Measurements from ENCODE around the gene ANKLE1.

ANKLE1 gene, protein sequence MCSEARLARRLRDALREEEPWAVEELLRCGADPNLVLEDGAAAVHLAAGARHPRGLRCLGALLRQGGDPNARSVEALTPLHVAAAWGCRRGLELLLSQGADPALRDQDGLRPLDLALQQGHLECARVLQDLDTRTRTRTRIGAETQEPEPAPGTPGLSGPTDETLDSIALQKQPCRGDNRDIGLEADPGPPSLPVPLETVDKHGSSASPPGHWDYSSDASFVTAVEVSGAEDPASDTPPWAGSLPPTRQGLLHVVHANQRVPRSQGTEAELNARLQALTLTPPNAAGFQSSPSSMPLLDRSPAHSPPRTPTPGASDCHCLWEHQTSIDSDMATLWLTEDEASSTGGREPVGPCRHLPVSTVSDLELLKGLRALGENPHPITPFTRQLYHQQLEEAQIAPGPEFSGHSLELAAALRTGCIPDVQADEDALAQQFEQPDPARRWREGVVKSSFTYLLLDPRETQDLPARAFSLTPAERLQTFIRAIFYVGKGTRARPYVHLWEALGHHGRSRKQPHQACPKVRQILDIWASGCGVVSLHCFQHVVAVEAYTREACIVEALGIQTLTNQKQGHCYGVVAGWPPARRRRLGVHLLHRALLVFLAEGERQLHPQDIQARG

DNA sequence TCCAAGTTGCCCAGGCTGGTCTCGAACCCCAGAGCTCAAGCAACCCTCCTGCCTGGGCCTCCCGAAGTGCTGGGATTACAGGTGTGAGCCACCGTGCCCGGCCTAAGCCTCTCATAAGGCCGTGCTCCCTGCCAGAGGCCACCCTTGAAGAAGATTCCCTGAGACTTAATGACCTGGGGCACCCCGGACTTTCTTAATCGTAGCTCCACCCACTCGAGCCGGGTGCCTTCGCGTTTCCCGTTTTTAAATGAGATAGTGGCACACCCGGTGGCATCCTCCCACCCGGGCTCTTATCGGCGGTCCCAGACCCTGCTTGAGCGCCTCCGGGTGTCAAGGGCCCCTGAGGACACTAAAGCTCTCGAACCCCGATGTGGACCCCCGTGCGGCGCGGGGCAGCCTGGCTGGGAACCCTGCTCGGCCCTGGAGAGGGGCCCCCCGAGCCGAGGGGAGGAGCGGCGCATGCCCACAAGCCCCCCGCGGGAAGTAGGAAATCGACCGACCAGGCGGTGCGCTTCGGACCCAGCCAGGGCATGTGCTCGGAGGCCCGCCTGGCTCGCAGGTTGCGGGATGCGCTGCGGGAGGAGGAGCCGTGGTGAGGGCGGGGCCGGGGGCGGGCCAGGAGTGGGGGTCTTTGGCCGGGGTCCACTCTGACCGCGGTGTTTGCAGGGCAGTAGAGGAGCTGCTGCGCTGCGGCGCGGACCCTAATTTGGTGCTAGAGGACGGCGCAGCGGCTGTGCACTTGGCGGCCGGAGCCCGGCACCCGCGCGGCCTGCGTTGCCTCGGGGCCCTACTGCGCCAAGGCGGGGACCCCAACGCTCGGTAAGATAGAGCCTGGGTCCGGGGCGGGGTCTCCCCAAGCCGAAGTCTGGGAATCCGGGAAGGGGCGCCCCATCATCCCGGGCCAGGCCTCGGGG lies at the start of gene ANKLE1:
ANKLE1 (plus strand) TSS at position 511 of the 914 bp plus-strand sequence; CDS start at position 531, 20 bp downstream.
- Mint-ChIP-seq H3K4me1 (ENCODE audit: low read depth) (peaks cover 21% of the 10 kb centered on the region), H3K9me3 (no peaks in the 10 kb centered on the region)

DNA sequence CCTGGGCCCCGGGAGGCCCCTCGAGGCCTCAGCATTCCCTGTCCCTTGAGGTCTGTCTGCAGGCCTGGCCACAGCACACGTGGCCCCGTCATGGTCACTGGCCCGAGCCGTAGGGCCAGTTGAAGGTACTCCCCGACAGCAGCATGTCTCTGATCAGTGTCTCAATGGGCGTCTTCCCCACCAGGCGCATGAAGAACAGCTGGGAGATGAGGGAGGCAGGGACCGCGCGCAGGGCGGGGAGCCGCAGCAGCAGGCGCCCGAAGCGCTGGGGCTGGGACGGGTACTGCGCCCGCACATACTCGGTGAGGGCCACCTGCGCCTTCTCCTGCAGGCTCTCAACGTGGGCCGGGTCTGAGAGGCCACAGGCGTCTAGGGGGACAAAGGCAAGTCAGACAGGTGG lies 49.4 kb upstream of the ANKLE1 start:
- Mint-ChIP-seq H3K36me3 (ENCODE audit: low read depth) (peaks cover 60% of the 10 kb centered on the region), H3K9me3 (no peaks in the 10 kb centered on the region), H3K4me1 (ENCODE audit: low read depth) (peaks cover 37% of the 10 kb centered on the region), H3K27ac (no peak overlapping the region), H3K27me3 (no peaks in the 10 kb centered on the region), H3K4me3 (no peak overlapping the region)
- intact Hi-C loops (cut with micrococcal nuclease) = no loop called here

More for the DNA sequence above, at the start of gene ANKLE1:
- Mint-ChIP-seq H3K27me3 (peaks cover 4% of the 10 kb centered on the region), H3K36me3 (ENCODE audit: low read depth) (peaks cover 38% of the 10 kb centered on the region), H3K4me3 (peak within 1 kb of the TSS; percentile 75), H3K27ac (peak within 1 kb of the TSS; percentile 68)
- intact Hi-C loops (cut with micrococcal nuclease) = loop anchor here (1.0 to 5.0 kb wide), 3 partner anchors 21 to 214 kb away; no protein-coding TSS in a partner anchor

DNA sequence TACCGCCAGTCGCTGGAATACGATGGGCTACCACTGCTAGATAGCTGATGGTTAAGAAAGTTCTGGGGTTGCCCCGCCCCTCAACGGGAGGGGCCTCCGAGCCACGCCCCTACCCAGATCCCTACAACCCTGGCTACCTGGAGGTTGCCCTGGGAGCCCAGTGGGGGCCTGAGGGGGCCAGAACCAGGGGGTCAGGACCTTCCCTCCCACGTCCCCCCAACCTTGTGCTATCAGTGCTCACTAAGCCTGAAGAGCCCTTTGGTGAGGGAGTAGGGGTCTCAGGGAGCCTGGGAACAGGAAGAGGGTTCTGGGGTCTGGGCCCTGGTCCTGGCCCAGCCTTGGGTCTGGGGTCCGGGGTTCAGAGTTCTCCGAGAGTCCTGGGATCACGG lies 46.8 kb upstream of the ANKLE1 start:
- Mint-ChIP-seq H3K4me1 (ENCODE audit: low read depth) (peaks cover 35% of the 10 kb centered on the region), H3K27ac (peak overlapping the region; percentile 30), H3K9me3 (no peaks in the 10 kb centered on the region), H3K4me3 (peak overlapping the region; percentile 78), H3K36me3 (ENCODE audit: low read depth) (peaks cover 52% of the 10 kb centered on the region), H3K27me3 (no peaks in the 10 kb centered on the region)
- intact Hi-C loops (cut with micrococcal nuclease) = no loop called here

DNA sequence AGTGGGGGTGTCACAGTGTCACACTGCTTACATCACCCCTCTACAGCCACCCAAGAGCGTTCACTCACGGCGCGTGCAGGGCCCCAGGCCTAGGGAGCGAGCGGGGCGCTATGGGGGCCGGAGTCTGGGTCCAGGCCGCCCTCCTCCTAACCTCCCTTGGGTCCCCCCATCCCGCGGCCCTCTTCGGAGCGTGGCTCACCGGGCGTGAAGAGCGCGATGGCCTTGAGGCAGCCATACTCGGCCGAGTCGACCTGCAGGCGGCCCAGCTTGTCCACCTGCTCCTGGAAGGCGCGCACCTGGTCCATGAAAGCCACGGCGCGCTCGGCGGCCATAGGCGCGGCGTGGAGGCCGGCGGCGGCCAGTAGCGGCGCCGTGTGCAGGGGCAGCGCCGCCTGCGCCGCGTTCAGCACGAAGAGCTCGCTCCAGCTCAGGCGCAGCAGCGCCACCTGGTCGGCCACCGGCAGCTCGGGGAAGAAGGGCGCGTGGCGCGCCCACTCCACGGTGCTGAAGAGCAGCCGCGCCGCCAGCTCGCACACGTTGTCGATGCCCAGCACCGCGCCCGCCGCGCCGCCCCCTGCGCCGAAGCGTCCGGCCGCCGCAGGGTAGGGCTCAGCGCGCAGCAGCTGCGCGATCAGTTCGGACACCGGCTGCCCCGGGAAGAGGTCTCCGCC lies 46.3 kb upstream of the ANKLE1 start:
- intact Hi-C loops (cut with micrococcal nuclease) = no loop called here
- Mint-ChIP-seq H3K4me3 (peak overlapping the region; percentile 78), H3K27me3 (no peaks in the 10 kb centered on the region), H3K4me1 (ENCODE audit: low read depth) (peaks cover 35% of the 10 kb centered on the region), H3K36me3 (ENCODE audit: low read depth) (peaks cover 52% of the 10 kb centered on the region), H3K9me3 (no peaks in the 10 kb centered on the region), H3K27ac (peak overlapping the region; percentile 30)

DNA sequence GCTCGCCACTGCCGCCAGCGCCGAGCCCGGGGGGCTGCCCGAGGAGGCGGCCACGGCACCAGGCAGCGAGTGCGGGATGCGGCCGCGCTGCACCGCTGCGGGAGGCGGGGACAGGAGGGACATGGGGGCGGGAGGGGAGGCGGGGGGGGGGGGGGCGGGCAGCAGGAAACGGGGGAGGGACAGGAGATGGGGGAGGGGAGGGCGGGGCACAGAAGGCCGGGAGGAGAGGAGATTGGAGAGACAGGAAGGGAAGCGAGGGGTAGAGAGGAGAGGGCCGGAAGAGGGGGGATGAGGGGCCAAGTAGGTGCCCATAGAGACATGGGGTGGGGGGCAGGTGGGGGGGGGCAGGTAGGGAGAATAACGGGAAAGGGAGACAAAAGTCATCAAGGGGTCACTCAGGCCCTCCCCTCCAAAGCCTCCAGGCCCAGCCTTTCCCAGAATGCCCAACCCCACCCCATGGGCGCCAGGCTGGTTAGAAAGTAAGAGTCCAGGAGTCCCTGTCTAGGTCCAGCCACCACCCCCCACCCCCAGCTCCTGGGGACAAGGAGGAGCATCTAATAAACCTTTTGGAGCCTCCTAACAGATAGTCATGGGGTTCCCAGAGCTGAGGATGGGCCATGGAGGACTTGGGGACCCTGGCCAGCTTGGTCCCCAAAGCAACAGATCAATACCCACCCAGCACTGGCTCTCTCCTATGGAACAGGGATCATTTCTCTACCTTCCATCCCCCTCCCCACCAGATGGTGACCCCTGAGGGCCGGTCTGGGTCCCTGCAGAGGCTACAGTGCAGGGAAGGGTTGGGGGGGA lies 45.5 kb upstream of the ANKLE1 start:
- Mint-ChIP-seq H3K9me3 (no peaks in the 10 kb centered on the region), H3K36me3 (ENCODE audit: low read depth) (peaks cover 52% of the 10 kb centered on the region), H3K4me1 (ENCODE audit: low read depth) (peaks cover 35% of the 10 kb centered on the region), H3K27ac (peak overlapping the region; percentile 30), H3K27me3 (no peaks in the 10 kb centered on the region), H3K4me3 (peak overlapping the region; percentile 78)
- intact Hi-C loops (cut with micrococcal nuclease) = no loop called here

DNA sequence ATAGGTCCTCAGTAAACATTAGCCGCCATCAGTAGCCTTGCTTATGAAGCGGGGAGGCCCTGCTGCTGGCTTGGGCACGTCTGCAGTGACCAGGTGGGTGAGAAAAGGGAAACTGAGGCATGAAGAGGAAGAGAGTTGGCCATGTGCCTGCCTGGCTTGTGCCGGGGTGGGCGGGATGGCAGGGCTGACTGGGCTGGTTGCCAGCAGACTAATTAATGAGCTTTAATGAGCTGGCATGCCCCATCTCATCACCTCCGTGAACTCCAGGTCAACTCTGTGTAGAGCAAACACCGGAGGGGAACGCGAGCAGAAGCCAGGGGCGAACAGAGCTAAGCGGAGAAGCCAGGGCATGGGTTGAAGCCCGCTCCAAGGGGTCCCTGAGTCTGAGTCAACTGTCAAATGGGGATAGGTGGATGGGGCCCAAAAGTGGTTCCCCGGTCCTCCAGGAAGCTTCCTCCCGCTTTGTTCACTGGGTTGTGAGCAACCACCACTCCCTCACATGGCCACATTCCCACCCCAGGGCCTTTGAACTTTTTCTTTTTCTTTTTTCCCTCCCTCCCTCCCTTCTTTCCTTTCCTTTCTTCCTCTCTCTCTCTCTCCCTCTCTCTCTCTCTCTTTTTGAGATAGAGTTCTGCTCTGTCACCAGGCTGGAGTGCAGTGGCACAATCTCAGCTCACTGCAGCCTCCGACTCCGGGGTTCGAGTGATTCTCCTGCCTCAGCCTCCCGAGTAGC lies 44.7 kb upstream of the ANKLE1 start:
- H3K4me3 Mint-ChIP-seq = no peak overlapping the region
- H3K27ac Mint-ChIP-seq = no peak overlapping the region
- H3K4me1 Mint-ChIP-seq (ENCODE audit: low read depth) = peaks cover 35% of the 10 kb centered on the region
- no peaks in the 10 kb centered on the region for H3K9me3 Mint-ChIP-seq
- no peaks in the 10 kb centered on the region for H3K27me3 Mint-ChIP-seq
- intact Hi-C loops (cut with micrococcal nuclease) = no loop called here
- H3K36me3 Mint-ChIP-seq (ENCODE audit: low read depth) = peaks cover 48% of the 10 kb centered on the region

DNA sequence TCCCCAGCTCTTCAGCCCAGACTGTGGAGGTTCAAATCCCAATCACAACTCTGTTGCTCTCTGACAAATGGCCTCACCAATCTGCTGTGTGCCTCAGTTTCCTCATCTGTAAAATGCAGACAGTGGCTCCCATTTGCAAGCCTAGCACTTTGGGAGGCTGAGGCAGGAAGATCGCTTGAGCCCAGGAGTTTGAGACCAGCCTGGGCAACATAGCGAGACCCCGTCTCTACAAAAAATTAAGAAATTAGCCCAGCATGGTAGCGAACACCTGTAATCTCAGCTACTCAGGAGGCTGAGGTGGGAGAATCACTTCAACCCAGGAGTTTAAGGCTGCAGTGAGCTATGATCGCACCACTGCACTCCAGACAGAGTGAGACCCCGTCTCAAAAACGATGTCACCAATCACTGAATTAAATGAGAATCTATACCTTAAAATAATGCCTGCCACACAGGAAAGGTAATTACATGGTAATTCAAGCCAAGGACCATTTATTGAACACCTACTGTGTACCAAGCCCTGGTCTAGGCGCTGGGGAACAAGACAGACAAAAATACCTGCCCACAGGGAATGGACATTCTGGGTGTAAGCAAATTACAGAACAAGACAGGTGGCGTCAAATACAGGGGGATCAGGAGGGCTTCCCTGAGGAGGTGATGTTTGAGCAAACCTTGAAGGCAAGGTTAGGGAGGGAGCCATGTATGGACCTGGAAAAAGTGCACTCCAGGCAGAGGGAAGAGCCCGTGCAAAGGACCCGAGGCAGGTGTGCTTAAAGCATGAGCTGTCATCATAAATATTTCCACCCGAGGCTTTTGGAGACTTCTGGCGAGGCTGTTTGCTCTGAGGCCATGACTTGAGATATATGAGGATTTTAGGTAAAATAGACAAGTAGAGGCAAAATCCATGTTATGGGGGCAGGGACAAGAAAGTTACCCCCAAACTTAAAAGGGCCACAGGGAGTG lies 43.7 kb upstream of the ANKLE1 start:
- H3K27me3 Mint-ChIP-seq = no peaks in the 10 kb centered on the region
- H3K27ac Mint-ChIP-seq = no peak overlapping the region
- H3K4me1 Mint-ChIP-seq (ENCODE audit: low read depth) = peaks cover 38% of the 10 kb centered on the region
- H3K9me3 Mint-ChIP-seq = no peaks in the 10 kb centered on the region
- intact Hi-C loops (cut with micrococcal nuclease) = no loop called here
- H3K36me3 Mint-ChIP-seq (ENCODE audit: low read depth) = peaks cover 38% of the 10 kb centered on the region
- no peak overlapping the region for H3K4me3 Mint-ChIP-seq

DNA sequence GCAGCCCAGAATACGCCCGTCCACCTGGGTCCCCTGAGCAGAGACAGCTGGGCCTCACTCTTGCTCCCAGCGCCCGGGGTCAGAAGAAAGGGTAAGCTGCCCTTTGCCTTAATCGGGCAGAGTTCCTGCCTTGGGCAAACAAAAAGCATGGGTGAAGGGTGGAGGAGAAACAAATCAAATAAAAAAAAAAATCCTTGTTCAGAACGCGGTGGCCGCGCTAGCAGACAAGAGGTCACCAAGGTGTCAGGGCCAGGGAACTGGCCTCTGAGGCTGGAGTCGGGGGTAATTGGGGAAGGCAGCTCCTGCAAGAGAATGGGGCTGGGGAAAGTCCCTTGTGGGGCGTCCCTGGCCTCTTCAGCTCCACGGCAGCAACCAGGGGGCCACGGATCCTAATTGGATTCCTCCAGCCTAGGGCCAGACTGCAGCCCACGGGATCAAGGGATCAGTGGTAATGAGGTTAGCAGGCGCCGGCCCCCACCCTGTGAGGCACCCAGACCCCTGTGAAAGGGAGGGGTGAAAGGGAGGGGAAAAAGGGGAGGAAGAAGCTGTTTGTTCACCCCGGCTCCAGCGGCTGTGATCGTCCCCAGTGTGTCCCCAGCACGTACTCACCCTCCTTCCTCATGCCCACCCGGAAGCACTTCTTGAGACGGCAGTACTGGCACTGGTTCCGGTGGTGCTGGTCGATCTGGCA lies 41.5 kb upstream of the ANKLE1 start:
- no peaks in the 10 kb centered on the region for H3K9me3 Mint-ChIP-seq
- no peak overlapping the region for H3K4me3 Mint-ChIP-seq
- no peak overlapping the region for H3K27ac Mint-ChIP-seq
- peaks cover 42% of the 10 kb centered on the region for H3K4me1 Mint-ChIP-seq (ENCODE audit: low read depth)
- peaks cover 3% of the 10 kb centered on the region for H3K27me3 Mint-ChIP-seq
- H3K36me3 Mint-ChIP-seq (ENCODE audit: low read depth) = peaks cover 30% of the 10 kb centered on the region
- intact Hi-C loops (cut with micrococcal nuclease) = no loop called here

DNA sequence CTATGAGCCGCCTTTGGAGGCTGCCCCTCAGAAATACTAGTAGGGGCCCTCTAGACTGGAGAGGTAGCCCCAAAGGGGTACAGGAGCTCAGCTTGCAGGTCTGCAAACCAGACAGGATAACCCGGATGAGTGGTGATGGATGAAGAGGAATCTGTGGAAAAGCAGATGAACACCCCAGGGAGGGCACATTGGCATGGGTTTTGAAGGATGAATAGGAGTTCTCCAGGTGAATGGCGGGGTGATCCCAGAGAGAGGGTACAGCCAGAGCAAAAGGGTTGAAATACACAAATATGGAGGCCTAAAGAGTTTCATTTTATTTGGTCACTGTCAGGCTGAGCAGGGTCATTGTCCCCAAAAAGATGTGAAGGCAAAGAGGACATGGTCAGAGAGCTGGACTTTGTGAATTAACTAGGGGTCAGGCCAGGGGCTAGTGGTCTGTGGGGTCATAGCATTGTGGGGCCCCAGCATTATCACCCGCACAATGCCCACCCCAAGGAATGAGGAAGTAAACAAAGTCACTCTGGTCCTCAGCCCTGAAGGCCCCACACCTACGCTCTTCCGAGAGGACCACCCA lies 40.8 kb upstream of the ANKLE1 start:
- intact Hi-C loops (cut with micrococcal nuclease) = no loop called here
- peaks cover 31% of the 10 kb centered on the region for H3K36me3 Mint-ChIP-seq (ENCODE audit: low read depth)
- H3K4me1 Mint-ChIP-seq (ENCODE audit: low read depth) = peaks cover 38% of the 10 kb centered on the region
- no peak overlapping the region for H3K27ac Mint-ChIP-seq
- H3K4me3 Mint-ChIP-seq = no peak overlapping the region
- H3K9me3 Mint-ChIP-seq = no peaks in the 10 kb centered on the region
- H3K27me3 Mint-ChIP-seq = peaks cover 3% of the 10 kb centered on the region

DNA sequence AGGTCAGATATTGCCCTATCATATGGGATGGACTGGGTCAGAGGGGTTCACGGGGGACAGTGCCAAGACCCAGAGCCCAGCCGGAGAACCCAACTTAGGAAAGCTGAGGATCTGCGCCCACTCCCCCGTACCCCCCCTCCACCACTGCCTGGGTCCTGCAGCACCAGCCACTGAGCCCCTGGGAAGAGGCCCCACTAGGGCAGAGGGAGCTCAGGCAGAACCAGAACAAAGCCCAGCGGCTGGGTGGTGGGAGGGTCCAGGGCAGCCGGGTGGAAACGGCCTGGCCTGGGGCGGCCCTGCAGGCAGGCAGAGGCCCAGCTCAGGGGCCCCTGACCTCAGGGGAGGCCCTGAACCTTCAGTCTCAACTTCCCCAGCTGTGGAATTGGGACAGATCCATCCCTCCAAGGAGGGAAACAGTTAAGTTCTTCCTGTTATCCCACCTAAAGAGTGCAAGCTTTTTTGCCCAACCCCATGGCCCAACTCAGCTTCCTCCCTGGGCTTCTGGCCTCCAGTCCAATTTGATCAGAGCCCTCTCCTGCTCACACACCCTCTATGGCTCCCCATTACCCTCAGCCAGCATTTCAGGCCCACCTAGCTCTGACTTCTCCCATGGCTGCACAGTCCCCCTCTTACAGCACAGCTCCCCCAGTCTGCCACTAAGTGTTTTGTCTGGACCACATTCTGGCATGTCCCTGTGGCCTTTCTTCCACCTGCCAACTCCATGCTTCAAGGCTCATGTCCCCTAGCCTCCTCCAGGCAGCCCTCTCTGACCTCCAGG lies 39.1 kb upstream of the ANKLE1 start:
- intact Hi-C loops (cut with micrococcal nuclease) = no loop called here
- Mint-ChIP-seq H3K27me3 (peaks cover 8% of the 10 kb centered on the region), H3K9me3 (no peaks in the 10 kb centered on the region), H3K4me1 (ENCODE audit: low read depth) (peaks cover 40% of the 10 kb centered on the region), H3K36me3 (ENCODE audit: low read depth) (peaks cover 34% of the 10 kb centered on the region), H3K27ac (peak overlapping the region; percentile 9), H3K4me3 (no peak overlapping the region)
